NB4 (cell line): ENCODE data around the gene ZSWIM3.

ENCODE experiments used
- POLR2A ChIP-seq: IDR thresholded peaks from 2 replicates; pipeline ENCODE4 v1.6.1; 2011; ENCODE audit warnings: mild to moderate bottlenecking; ENCODE audit not compliant: insufficient read length; ENCODE audit errors: extremely low read depth
- TF ChIP-seq, protein P1 (sequence below): IDR thresholded peaks from one replicate; pipeline ENCODE4 v1.5.1; 2012; ENCODE audit warnings: low read depth, low read length
- TF ChIP-seq, protein P2 (sequence below): IDR thresholded peaks from 2 replicates; pipeline ENCODE4 v1.6.1; 2011; ENCODE audit warnings: low read depth, low read length

DNA sequence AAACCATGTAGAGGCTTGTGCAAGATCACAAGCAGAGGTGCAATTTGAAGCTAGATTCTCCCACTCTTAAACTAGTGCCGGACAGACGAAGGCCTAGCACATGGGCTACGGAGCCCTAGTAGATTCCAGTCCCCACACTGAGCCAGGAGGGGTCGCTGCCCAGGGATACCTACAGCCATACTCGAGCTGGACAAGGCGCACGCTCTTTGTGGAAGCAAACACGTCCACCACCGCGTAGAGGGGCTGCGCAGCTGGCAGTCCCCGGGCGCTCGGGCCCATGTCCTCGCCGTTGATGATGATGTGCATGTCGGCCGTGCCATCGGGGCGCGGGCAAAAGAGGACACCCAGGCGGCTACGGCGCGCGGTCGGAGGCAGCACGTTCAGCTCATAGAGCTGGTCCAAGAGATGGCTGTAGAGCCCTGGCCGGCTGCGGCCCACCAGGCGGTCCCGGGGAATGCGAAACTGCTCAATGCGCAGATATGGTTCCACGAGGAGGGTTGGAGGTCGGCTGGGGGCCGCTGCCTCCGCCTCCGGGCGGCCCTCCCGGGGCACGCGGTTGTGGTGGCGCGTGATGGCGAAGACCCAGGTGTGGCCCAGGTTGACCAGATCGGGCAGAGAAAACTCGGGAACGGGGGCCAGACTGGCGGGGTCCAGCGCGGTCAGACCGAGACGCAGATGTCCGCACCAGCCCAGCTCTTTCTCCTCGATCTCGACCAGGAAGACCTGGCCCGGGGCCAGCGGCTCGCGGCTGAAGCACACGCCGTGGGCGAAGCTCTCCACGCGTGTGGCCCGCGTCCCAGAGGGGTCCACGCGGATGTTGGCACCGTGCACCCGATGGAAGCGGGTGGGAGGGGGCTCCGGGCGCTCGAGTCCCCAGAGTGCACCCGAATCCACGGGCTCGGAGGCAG is 32.9 kb downstream of the ZSWIM3 start:
- TF ChIP-seq, protein P1, sequence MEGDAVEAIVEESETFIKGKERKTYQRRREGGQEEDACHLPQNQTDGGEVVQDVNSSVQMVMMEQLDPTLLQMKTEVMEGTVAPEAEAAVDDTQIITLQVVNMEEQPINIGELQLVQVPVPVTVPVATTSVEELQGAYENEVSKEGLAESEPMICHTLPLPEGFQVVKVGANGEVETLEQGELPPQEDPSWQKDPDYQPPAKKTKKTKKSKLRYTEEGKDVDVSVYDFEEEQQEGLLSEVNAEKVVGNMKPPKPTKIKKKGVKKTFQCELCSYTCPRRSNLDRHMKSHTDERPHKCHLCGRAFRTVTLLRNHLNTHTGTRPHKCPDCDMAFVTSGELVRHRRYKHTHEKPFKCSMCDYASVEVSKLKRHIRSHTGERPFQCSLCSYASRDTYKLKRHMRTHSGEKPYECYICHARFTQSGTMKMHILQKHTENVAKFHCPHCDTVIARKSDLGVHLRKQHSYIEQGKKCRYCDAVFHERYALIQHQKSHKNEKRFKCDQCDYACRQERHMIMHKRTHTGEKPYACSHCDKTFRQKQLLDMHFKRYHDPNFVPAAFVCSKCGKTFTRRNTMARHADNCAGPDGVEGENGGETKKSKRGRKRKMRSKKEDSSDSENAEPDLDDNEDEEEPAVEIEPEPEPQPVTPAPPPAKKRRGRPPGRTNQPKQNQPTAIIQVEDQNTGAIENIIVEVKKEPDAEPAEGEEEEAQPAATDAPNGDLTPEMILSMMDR, result no peak
- TF ChIP-seq, protein P2, sequence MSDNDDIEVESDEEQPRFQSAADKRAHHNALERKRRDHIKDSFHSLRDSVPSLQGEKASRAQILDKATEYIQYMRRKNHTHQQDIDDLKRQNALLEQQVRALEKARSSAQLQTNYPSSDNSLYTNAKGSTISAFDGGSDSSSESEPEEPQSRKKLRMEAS, result no peak
- no peak for TF ChIP-seq POLR2A
